ENCODE results near the gene NISCH. TPM values are rescaled to one million over a fixed set of nuclear protein-coding genes. Genes with fewer than 3 reads are reported as not detected.

The NISCH gene
- total RNA-seq, 3 donors from 2014 or later, result 67.7 to 119 (median 108) TPM

DNA sequence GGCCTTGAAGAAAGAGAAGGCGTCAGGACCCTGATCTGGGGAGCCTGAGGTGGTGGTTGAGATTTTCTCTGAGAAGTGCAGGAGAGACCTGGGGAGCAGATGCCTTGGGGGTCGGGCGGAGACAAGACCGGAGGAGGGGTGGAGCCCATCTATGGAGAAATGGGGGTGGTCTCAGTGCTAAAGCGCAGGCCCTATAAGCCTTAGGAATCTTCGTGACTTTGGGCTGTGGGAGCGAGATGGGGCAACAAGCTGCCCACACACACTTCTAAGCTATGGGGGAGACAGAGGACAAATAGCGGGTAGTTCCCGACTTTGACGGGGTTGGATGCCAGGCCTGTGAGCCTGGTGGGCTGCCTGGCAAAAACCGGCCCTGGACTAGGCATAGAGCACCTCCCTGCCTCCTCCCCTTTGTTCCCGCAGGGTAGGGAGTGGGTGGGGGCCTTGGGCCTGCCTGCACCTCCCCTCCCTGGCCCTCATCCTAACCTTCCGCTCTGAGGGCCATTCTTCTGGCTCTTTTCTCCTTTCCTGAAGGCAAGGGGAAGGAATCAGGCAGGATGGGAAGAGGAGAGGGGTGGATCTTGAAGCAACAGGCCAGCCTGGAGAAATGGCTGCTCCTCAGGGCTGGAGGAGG is 880 bp downstream of the NISCH start:
- no peak for TF ChIP-seq POLR2A (IDR thresholded peaks at IDR 0.05)
- TF ChIP-seq, protein P1, sequence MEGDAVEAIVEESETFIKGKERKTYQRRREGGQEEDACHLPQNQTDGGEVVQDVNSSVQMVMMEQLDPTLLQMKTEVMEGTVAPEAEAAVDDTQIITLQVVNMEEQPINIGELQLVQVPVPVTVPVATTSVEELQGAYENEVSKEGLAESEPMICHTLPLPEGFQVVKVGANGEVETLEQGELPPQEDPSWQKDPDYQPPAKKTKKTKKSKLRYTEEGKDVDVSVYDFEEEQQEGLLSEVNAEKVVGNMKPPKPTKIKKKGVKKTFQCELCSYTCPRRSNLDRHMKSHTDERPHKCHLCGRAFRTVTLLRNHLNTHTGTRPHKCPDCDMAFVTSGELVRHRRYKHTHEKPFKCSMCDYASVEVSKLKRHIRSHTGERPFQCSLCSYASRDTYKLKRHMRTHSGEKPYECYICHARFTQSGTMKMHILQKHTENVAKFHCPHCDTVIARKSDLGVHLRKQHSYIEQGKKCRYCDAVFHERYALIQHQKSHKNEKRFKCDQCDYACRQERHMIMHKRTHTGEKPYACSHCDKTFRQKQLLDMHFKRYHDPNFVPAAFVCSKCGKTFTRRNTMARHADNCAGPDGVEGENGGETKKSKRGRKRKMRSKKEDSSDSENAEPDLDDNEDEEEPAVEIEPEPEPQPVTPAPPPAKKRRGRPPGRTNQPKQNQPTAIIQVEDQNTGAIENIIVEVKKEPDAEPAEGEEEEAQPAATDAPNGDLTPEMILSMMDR (IDR thresholded peaks at IDR 0.05), result no peak
- no peak for TF ChIP-seq POLR2AphosphoS5 (IDR thresholded peaks at IDR 0.05)
- Histone ChIP-seq H3K36me3 (no peaks in the 10 kb centered on the region), H3K27ac (peak overlapping the region; percentile 94 to 96), H3K9me3 (no peaks in the 10 kb centered on the region), H3K27me3 (no peaks in the 10 kb centered on the region), H3K4me3 (peak overlapping the region; percentile 92 to 97 (median 93)), H3K4me1 (peaks cover 0 to 15% of the 10 kb centered on the region in 2 donors)
- intact Hi-C loops (cut with DNase I; ENCODE audit: low total_unique reads), result no loop called here
- DNase-seq (ENCODE audit: low spot score in 2 of 2), result no peak

DNA sequence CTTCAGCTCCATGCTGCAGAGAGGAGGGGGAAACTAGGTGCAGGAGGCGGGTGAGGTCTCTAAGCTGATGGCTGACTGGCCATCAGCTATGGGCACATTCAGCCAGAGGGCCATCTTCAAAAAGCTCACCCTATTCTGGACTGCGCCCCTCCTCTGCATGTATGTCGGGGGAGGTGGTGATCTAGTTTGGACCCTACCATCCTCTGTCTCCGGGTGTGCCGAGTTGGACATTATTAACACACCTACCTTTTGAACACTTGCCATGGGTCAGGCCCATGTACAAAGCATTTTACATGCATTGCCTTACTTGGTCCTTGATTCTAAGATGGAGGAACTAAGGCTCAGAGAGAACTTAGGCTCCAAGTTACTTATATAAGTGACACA is 1.4 kb downstream of the NISCH start:
- Histone ChIP-seq H3K9me3 (no peaks in the 10 kb centered on the region), H3K4me3 (peak overlapping the region; percentile 92 to 97 (median 93)), H3K36me3 (no peaks in the 10 kb centered on the region), H3K27me3 (no peaks in the 10 kb centered on the region), H3K4me1 (peaks cover 0 to 15% of the 10 kb centered on the region in 2 donors), H3K27ac (peak overlapping the region; percentile 94 to 96)
- TF ChIP-seq, protein P1 (IDR thresholded peaks at IDR 0.05), result no peak
- no peak for TF ChIP-seq POLR2A (IDR thresholded peaks at IDR 0.05)
- TF ChIP-seq POLR2AphosphoS5 (IDR thresholded peaks at IDR 0.05), result no peak
- DNase-seq (ENCODE audit: low spot score in 2 of 2), result no peak
- intact Hi-C loops (cut with DNase I; ENCODE audit: low total_unique reads), result no loop called here

DNA sequence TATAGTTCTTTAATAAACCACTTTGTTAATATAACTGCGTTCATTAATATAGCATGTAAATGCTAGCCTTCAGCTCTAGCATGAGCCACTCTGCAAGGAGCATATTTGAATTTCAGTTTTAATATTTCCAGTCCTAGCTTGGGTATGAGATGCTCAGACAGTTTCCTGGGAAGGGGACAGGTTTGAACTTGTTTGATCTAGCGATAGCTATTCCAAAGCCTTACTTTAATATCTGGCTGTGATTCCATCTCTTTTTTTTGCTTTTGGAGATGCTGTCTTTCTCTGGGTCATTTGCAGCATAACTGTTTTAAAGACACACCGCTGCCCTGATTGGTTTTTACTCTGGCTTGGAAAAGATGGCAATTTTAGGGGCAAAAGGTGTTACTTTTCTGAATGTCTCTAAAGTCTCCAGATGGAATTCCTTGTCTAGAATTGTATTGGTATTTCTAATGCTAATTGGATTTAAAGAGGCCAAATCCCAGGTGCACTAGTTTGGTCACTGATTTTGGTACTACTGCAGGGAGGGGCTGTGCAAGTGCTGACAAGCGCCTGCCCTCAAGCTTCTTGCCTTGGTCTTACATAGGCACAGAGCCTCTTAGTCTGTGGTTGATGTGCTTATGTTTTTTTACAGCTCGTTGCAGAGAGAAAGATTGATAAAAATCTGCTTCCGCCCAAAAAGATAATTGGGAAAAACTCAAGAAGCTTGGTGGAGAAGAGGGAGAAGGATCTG is 2.8 kb downstream of the NISCH start:
- intact Hi-C loops (cut with DNase I; ENCODE audit: low total_unique reads), result no loop called here
- Histone ChIP-seq H3K4me3 (peak overlapping the region in 1 of 3 donors; percentile 11), H3K27me3 (no peaks in the 10 kb centered on the region), H3K4me1 (peaks cover 0 to 15% of the 10 kb centered on the region in 2 donors), H3K36me3 (no peaks in the 10 kb centered on the region), H3K9me3 (no peaks in the 10 kb centered on the region), H3K27ac (peak overlapping the region in 1 of 2 donors; percentile 96)
- TF ChIP-seq POLR2A (IDR thresholded peaks at IDR 0.05) (no peak), POLR2AphosphoS5 (IDR thresholded peaks at IDR 0.05) (no peak)
- TF ChIP-seq, protein P1 (IDR thresholded peaks at IDR 0.05), result no peak
- DNase-seq (ENCODE audit: low spot score in 2 of 2), result no peak

DNA sequence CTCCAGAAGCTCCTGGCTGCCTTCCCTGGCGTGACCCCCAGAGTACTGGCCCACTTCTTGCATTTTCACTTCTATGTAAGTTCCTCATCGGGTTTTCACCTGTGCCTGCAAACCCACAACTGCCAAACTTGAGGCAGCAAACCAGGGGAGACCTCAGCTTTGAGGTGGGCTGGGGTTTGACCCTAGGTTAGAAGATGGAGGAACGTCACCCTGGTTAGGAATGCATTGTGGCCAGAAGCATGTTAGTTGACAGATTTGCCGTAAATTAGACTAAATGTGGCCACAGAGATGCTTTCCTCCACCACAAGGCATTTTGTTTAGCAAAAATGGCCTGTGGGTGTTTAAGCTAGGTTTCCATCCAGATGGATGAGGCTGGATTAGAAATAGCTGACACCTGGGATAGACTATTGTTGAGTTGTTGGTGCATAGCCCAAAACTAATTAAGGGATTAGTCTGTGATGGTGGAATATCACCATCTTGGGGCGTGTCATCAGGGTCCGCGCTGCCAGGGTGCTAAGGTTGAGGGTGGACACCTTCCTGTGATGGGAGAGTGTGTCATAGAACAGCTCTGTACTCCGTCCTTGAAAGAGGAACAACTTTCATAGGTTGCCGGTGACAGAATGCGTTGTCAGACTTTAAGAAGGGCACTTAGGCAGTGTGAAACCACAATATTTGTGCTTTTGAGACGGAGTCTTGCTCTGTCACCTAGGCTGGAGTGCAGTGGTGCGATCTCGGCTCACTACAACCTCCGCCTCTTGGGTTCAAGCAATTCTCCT is 3.6 kb downstream of the NISCH start:
- Histone ChIP-seq H3K36me3 (no peaks in the 10 kb centered on the region), H3K4me3 (peak overlapping the region in 1 of 3 donors; percentile 4), H3K27me3 (no peaks in the 10 kb centered on the region), H3K4me1 (peaks cover 0 to 15% of the 10 kb centered on the region in 2 donors), H3K9me3 (no peaks in the 10 kb centered on the region), H3K27ac (peak overlapping the region in 1 of 2 donors; percentile 5)
- intact Hi-C loops (cut with DNase I; ENCODE audit: low total_unique reads), result no loop called here
- no peak for DNase-seq (ENCODE audit: low spot score in 2 of 2)
- TF ChIP-seq POLR2A (IDR thresholded peaks at IDR 0.05), result no peak
- TF ChIP-seq POLR2AphosphoS5 (IDR thresholded peaks at IDR 0.05), result no peak
- TF ChIP-seq, protein P1 (IDR thresholded peaks at IDR 0.05), result no peak

All from breast epithelium (tissue), 4 donors.